ENCODE measurements around the gene CLDN6. TPM values are rescaled to one million over a fixed set of nuclear protein-coding genes. Genes with fewer than 3 reads are reported as not detected.

The CLDN6 gene
- total and polyA plus RNA-seq, 2 of the 13 experiments (the other 11 are each of a cell fraction or from before 2014, with no cell fraction given) = 5.9 to 7.6 TPM

GRCh38 chr16:3036726-3037315 lies 18.8 kb upstream of the CLDN6 start, which contains the start of gene BICDL2:
TSS of gene BICDL2 (minus strand) at chr16:3036944. CDS start at chr16:3035496, 1,448 bp downstream.
- intact Hi-C loops (cut with micrococcal nuclease; ENCODE audit: unreplicated experiment) = no loop called here
- Histone ChIP-seq H4K20me1 (ENCODE audit: insufficient read depth, low read length) (no peaks in the 10 kb centered on the region), H3K27ac (ENCODE audit: extremely low read length, insufficient read depth, low read length) (no peak within 1 kb of the TSS), H3K9ac (ENCODE audit: insufficient read depth, low read depth, low read length) (0 out of 2 replicates have a peak within 1 kb of the TSS, but pooled peaks have one; percentile 34), H3K36me3 (replicated peaks in 1 of 2; ENCODE audit: control insufficient read depth in 1 of 2, insufficient read depth in 2 of 2, low read length in 2 of 2) (no peaks in the 10 kb centered on the region), H3K27me3 (ENCODE audit: control insufficient read depth in 1 of 2, insufficient read depth in 2 of 2, low read length in 2 of 2) (peaks cover 16 to 80% of the 10 kb centered on the region in 2 experiments), H3K9me3 (ENCODE audit: low read length) (no peaks in the 10 kb centered on the region), H2AFZ (ENCODE audit: low read length) (no peak within 1 kb of the TSS), H3K4me1 (ENCODE audit: insufficient read depth, low read length) (peaks cover 22% of the 10 kb centered on the region), H3K4me2 (ENCODE audit: low read depth, low read length) (peak within 1 kb of the TSS; percentile 39), H3K4me3 (replicated peaks in 1 of 3; ENCODE audit: insufficient read depth in 1 of 3, low read depth in 2 of 3, low read length in 3 of 3) (peak within 1 kb of the TSS in 1 of 3 experiments; percentile 58; a peak in 1 of 6 replicates), H3K79me2 (ENCODE audit: insufficient read depth, low read length) (no peaks in the 10 kb centered on the region)
- TF ChIP-seq MTF2 (CRISPR knock-in tag; IDR thresholded peaks at IDR 0.05; ENCODE audit: borderline replicate concordance) = 0 out of 2 replicates have a peak, but pooled peaks have one; percentile 21
- TF ChIP-seq KDM6A (CRISPR knock-in tag; IDR thresholded peaks at IDR 0.05; ENCODE audit: low read depth) = no peak
- no peak for ATAC-seq
- in situ Hi-C loops (cut with HindIII; ENCODE audit: extremely low pct_ligation_motif_present, low pct_unique_long_range_greater_than_20kb) = no loop called here
- FAIRE-seq = no peak
- CTCF ChIA-PET (ENCODE audit: low intra/inter-chr PET ratio, low total read pairs) = no interaction called here
- POLR2A ChIA-PET = no interaction called here
- 28% methylated on average over 6 of the region's 44 CpGs for WGBS (ENCODE audit: low lambda C conversion rate)
- DNase-seq (ENCODE audit: low spot score) = no peak
- no TSS peak for BruUV-seq (replicated peaks)

DNA sequence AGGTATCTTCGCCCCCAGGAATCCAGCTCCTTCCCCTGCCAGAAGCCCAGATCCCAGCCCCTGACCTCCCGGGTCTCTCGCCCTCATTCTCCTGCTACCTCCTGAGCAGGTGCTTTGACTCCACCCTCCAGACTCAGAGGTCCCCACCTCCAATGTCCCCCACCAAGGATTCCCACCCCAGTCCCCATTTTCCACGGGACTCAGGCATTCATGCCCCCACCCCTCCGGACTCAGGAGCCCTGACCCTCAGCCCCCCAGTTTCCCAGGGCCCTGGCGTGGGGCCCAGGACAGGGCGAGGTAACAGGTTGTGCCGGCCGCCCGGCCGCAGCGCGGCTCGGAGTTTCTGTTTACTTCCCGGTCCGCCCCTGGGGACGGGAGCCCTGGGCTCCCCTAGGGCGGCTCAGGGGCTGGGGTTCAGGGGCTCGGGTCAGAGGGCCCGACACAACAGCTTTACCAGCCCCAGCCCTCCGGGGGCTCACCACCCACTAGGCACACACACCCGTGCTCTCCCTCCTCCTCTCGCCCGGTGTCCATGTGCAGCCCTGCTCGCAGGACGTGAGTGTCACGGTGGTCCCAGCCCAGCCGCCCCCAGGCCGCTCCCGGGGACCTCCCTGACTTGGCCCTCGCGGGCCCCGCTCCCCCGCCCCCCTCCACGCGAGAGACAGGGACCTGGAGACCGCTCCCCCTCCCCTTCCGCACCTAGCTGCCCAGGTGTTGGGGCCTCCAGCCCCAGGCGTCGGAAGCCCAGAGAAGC lies 18.2 kb upstream of the CLDN6 start:
- BruUV-seq (replicated peaks) = no TSS peak
- TF ChIP-seq ZNF263 (CRISPR knock-in tag; IDR thresholded peaks at IDR 0.05) = peak; percentile 56
- TF ChIP-seq EZH2 (conservative IDR thresholded peaks at IDR 0.05; ENCODE audit: low read depth, low read length) = 0 out of 2 replicates have a peak, but pooled peaks have one; percentile 60
- TF ChIP-seq KAT2B (IDR thresholded peaks at IDR 0.05; ENCODE audit: borderline replicate concordance, low read depth, low read length) = no peak
- TF ChIP-seq ERF (CRISPR knock-in tag; IDR thresholded peaks at IDR 0.05) = no peak
- TF ChIP-seq ZNF777 (CRISPR knock-in tag; IDR thresholded peaks at IDR 0.05) = peak; percentile 32; the same call in 1 of the 2 replicates
- TF ChIP-seq TSC22D2 (CRISPR knock-in tag; IDR thresholded peaks at IDR 0.05; ENCODE audit: borderline replicate concordance) = no peak
- H3K4me1 ChIP-seq (ENCODE audit: insufficient read depth, low read length) = peaks cover 21% of the 10 kb centered on the region
- H3K79me2 ChIP-seq (ENCODE audit: insufficient read depth, low read length) = no peaks in the 10 kb centered on the region
- H2AFZ ChIP-seq (ENCODE audit: low read length) = no peak overlapping the region
- ATAC-seq = peak; percentile 26; the same call in 2 of the 3 replicates
- no peak for FAIRE-seq
- ChIA-PET POLR2A (no interaction called here), CTCF (ENCODE audit: low intra/inter-chr PET ratio, low total read pairs) (no interaction called here)
- 0 out of 2 replicates have a peak overlapping the region, but pooled peaks have one; percentile 34 for H3K9ac ChIP-seq (ENCODE audit: insufficient read depth, low read depth, low read length)
- H3K36me3 ChIP-seq (replicated peaks in 1 of 2; ENCODE audit: control insufficient read depth in 1 of 2, insufficient read depth in 2 of 2, low read length in 2 of 2) = no peaks in the 10 kb centered on the region
- no peaks in the 10 kb centered on the region for H4K20me1 ChIP-seq (ENCODE audit: insufficient read depth, low read length)
- H3K27ac ChIP-seq (ENCODE audit: extremely low read length, insufficient read depth, low read length) = no peak overlapping the region
- intact Hi-C loops (cut with micrococcal nuclease; ENCODE audit: unreplicated experiment) (no loop called here), in situ Hi-C loops (cut with HindIII; ENCODE audit: extremely low pct_ligation_motif_present, low pct_unique_long_range_greater_than_20kb) (no loop called here)
- WGBS (ENCODE audit: low lambda C conversion rate) = 2% methylated on average over 14 of the region's 40 CpGs
- H3K9me3 ChIP-seq (ENCODE audit: low read length) = no peaks in the 10 kb centered on the region
- no peak for DNase-seq (ENCODE audit: low spot score)
- peak overlapping the region in 1 of 3 experiments; percentile 58; a peak in 1 of 6 replicates for H3K4me3 ChIP-seq (replicated peaks in 1 of 3; ENCODE audit: insufficient read depth in 1 of 3, low read depth in 2 of 3, low read length in 3 of 3)
- H3K27me3 ChIP-seq (ENCODE audit: control insufficient read depth in 1 of 2, insufficient read depth in 2 of 2, low read length in 2 of 2) = peaks cover 16 to 81% of the 10 kb centered on the region in 2 experiments
- H3K4me2 ChIP-seq (ENCODE audit: low read depth, low read length) = peak overlapping the region; percentile 39
